ENCODE measurements around the gene CASKIN2.

CASKIN2 gene, protein sequence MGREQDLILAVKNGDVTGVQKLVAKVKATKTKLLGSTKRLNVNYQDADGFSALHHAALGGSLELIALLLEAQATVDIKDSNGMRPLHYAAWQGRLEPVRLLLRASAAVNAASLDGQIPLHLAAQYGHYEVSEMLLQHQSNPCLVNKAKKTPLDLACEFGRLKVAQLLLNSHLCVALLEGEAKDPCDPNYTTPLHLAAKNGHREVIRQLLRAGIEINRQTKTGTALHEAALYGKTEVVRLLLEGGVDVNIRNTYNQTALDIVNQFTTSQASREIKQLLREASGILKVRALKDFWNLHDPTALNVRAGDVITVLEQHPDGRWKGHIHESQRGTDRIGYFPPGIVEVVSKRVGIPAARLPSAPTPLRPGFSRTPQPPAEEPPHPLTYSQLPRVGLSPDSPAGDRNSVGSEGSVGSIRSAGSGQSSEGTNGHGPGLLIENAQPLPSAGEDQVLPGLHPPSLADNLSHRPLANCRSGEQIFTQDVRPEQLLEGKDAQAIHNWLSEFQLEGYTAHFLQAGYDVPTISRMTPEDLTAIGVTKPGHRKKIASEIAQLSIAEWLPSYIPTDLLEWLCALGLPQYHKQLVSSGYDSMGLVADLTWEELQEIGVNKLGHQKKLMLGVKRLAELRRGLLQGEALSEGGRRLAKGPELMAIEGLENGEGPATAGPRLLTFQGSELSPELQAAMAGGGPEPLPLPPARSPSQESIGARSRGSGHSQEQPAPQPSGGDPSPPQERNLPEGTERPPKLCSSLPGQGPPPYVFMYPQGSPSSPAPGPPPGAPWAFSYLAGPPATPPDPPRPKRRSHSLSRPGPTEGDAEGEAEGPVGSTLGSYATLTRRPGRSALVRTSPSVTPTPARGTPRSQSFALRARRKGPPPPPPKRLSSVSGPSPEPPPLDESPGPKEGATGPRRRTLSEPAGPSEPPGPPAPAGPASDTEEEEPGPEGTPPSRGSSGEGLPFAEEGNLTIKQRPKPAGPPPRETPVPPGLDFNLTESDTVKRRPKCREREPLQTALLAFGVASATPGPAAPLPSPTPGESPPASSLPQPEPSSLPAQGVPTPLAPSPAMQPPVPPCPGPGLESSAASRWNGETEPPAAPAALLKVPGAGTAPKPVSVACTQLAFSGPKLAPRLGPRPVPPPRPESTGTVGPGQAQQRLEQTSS (N-terminal part only)

GRCh38 chr17:75515496-75516254 lies at the start of gene CASKIN2:
Gene CASKIN2 (minus strand): TSS chr17:75515537. CDS start chr17:75513804, 1,733 bp downstream.
- DNase-seq (ENCODE audit: low spot score) = peak; percentile 88

- no peak for DNase-seq (ENCODE audit: low spot score)
These were observed 49.7 kb upstream of the CASKIN2 start for GRCh38 chr17:75565066-75565465.

DNA sequence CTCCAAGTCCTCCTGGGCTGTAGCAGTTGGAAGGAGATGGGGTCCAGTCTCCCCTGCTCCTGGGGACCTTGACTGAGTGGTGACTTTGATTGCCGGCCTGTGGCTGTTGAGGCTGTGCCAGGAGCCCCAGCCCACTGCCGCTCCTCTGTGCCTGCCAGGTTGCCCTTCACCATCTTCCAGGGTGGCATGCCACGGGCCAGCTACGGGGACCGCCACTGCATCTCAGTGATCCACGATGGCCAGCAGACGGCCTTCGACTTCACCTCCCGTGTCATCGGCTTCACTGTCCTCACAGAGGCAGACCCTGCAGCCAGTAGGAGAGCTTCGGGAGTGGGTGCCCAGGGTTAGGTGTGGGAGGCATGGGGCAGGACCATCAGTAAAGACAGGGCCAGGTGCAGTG lies 48.9 kb upstream of the CASKIN2 start:
- DNase-seq (ENCODE audit: low spot score) = no peak

- no peak for DNase-seq (ENCODE audit: low spot score)
These were observed 47.9 kb upstream of the CASKIN2 start for GRCh38 chr17:75563063-75563758.

DNA sequence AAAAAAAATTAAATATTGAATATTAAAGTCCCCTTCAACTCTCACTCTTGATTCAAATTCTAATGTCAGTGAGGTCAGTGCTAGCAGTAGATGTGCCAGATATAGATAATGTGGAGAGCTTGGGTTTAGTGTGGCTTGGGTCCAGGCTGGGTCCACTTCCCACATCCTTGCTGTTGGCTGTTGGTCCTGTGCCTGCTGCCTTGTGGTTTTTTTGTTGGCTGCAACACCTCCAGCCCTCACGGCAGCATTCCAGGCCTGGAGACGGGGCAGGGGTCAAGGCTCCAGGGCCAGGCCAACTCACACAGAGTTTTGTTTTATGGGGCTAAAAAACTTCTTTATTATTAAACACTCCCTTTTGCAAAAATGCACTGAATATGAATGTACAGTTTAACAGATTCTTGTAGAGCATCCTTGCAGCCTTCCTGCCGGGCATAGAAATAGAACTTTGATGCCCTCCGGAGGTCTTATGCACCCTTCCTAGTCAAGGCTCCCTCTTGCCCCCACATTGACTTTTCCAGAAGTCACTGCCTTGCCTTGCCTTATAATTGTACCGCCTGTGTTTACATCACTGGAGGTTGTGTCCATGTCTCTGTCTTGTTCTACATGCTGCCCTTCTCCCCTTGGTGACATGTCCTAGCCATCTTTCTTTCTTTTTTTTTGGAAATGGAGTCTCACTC lies 46.7 kb upstream of the CASKIN2 start:
- no peak for DNase-seq (ENCODE audit: low spot score)

DNA sequence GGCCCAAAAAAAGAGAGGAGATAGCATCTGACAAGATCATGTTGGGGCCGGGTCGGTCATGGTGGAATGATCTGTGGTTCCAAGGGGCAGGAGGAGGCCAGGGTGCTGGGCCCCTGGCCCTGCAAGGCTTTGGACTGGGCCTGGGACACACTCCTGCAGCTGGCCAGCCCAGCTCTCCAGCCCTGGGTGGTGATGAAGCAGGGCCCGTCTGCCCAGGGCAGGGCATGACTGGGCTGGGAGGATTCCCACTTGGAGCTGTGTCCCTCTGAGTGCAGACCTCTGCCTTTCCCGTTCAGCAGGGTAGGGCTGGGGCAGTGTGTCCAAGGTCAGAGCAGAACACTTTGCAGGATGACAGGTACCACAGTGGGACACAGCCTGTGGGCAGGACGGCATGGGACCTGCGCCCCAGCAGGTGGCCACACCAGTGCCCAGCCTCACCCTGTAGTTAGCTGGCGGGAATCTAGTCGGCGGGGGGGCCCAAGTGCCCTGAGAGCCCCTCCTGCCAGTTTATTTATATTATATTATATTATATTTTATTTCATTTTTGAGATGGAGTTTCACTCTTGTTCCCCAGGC lies 44.7 kb upstream of the CASKIN2 start:
- DNase-seq (ENCODE audit: low spot score) = no peak

DNA sequence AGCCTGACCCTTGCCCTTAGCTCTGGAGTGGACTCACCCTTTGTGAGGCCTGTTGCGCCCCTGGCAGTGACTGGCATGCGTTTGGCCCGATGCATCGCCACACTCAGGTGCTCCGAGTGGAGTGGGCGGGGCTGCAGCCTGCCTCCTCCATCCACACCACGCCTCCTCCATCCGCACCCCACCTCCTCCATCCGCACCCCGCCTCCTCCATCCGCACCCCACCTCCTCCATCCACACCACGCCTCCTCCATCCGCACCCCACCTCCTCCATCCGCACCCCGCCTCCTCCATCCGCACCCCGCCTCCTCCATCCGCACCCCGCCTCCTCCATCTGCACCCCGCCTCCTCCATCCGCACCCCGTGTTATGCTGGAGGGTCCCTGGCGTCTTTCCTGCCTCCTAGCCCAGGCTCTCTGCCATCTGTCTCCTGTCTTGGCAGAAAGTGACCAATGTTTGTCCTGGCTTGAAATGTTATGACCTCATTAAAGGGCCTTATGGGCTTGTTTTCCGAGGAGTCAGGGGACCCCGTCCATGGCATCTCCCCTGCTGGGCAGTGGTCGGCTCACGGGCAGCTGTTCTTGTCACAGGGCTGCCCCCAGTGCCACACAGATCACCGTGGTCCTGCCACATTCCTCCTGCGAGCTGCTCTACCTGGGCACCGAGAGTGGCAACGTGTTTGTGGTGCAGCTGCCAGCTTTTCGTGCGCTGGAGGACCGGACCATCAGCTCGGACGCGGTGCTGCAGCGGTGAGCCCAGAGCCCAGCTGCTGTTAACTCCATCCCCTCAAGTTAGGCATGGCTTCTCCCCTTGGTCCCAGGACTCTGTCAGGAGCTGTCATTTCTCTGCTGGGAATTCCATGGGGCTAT lies 43.6 kb upstream of the CASKIN2 start:
- DNase-seq (ENCODE audit: low spot score) = no peak

GRCh38 chr17:75557852-75558665 lies 42.7 kb upstream of the CASKIN2 start:
- DNase-seq (ENCODE audit: low spot score) = no peak

DNA sequence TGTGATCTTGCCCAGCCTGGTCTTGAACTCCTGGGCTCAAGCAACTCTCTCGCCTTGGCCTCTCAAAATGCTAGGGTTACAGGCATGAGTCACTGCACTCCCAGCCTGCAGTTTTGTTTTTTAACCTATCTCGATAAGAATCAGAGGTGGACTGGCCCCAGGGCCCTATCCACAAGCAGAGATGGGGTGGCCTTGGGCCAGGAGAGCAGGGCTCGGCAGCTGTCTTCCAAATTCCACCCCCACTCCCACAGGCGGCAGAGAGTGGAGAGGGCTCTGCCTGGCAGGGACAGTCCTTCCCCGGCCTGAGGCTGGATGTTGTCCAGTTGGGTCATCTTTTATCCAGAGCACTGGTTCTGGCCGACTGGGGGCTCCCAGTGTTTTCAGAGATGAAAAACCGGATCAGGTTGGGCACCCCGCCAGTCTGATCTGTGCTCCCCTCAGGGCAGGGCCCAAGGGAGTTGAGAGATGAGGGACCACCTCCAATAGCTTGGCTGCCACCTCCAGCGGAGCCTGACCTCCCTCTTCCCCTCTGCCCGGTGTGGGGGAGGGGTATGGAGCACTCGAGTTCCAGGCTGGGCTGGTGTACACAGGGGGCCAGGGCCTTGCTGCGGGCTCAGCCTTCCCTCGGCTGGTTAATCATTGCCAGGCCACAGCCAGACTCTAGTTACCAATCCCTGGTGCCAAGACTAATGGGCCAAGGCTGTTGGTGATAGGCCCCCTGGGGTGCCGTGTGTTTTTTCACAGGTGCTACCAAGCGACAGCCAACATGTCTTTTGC lies 41.9 kb upstream of the CASKIN2 start:
- no peak for DNase-seq (ENCODE audit: low spot score)

DNA sequence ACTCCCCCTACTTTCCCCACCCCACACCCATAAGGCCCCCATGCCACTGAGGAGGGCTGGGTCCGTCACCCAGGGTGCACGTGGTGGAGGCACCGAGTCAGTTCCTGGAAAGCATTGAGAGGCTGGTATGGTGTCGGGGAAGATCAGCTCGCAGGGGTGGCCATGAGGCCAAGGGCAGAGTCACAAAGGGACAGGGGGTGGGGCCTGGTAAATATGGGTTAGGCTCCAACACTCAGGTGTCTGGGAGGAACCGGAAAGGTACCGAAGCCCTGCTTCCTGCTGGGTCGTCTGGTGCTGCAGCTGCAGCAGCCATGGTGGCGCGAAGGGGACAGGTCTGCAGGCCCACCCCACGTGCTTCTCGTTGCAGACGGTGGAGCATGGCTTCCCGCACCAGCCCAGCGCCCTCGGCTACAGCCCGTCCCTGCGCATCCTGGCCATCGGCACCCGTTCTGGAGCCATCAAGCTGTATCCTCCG lies 40.4 kb upstream of the CASKIN2 start:
- no peak for DNase-seq (ENCODE audit: low spot score)

DNA sequence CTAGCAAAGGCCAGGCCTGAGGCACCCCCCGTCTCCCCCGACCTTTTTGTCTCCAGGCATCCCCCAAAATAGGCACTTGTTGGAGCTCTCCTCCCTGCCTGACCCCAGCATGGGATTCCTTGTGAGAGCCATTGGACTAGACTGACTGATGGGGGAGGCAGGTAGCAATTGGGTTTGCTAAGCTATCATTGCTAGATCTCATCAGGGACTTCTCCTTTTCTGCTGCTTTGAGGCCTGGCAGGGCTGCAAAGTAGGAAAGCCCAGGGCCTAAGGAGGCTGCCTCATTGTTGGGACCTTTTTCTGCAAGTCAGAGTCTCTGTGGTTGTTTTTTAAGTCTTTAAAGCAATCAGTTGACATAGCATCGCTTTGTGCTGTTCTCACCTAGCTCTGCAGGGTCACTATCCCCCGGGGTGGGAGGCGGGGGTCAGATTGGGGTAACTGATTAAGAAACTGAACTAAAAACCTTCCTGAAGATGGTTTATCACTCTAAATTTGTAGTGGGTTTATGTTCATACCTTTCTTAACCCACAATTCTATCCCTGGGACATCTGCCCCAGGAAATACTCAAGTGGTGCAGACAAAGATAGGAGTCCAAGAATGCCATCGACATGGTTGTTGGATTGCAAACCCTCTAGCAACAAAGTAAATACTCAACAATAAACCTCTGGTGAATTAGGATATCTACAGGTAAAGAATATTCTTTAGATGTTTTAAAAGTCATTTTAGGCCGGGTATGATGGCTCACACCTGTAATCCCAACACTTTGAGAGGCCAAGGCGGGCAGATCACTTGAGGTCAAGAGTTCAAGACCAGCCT lies 38.2 kb upstream of the CASKIN2 start:
- DNase-seq (ENCODE audit: low spot score) = no peak

DNA sequence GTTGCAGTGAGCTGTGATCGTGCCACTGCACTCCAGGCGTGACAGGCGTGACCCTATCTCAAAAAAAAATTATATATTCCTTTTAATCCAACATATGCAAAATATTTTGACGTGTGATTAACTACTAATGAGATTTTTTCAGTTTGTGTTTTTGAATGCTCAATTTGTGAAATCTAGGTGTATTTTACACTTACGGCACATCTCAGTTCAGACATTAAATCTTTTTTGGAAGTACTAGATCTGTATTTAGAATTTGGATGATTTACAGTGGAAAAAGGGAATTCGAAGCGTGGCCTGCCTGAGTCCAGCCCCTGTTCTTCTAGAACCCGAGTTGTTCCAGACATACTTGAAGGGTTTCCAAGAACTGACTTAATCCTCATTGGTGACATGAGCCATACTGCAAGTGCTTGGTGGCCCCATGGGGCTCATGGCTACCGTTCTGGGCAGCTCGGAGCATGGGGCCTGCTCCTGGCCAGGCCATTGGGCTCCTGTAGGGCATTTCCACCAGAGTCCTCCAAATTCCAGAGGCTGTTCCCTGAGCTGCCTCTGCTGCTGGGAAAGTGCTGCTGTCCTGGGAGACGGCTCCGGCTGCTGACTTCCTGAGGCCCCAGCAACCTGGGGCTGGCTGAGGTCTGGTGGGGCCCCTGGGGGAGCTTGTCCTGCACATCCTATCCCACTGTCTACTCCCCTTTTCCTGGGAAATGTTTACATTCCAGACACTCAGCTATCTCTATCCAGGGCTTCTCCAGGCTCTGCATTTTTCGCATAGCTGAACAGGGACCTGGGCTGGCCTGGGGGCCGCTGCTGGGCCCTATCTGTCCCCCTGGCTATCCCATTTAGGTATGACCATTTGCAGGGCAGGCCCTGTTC lies 37.3 kb upstream of the CASKIN2 start:
- DNase-seq (ENCODE audit: low spot score) = no peak

GRCh38 chr17:75551266-75551665 lies 35.9 kb upstream of the CASKIN2 start:
- no peak for DNase-seq (ENCODE audit: low spot score)

- DNase-seq (ENCODE audit: low spot score) = no peak
These were observed 34.8 kb upstream of the CASKIN2 start for GRCh38 chr17:75550139-75550465.

DNA sequence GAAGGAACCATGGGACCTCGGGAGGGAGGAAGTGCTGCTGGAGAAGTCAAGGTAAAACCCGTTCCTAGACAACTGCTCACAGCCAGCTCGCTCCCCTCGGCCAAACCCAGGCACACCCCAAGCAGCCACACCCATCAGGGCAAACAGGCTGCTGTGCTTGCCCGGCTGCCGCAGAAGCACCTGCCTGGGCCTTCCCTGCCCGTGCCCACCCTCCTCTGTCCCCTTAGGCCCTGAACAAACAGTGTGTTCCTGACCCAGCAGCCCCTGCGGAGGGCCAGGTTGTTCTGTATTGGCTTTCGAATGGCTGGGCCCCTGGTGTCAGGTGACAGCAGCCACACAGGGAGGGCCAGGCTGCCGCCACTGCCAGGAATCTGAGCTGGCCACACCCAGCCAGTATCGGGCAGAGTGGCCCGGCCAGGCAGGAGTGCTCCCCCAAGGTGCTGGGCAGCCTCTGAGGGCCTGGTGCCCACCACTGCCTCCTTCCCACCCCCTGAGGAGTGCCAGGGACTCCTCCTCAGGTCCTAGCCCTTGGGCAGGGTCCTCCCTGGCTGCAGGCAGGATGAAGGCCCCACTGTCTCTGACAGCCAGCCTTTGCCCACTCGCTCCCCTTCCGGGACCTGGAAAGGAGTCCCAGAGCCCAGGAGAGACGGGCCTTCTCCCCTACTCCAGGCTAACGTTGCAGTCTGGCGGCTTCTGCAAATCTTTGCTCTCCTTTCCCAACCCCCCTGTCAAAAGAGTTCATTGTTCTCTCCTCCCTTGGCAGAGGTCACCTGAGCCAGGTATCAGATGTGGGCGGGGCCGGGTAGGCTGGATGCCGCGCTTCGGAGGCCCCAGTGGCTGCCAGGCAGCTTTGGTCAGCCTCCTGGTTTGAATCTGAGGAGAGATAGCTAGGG lies 34.2 kb upstream of the CASKIN2 start:
- DNase-seq (ENCODE audit: low spot score) = no peak

All from NAMALWA (cell line).